Left ventricle myocardium inferior (tissue), 1 donor: ENCODE measurements around the gene C20orf144. TPM values are rescaled to one million over a fixed set of nuclear protein-coding genes. Genes with fewer than 3 reads are reported as not detected.
A peak's percentile ranks its signal among the peaks of the same experiment; 100 is the strongest.

Experiments
- DNase-seq: peaks from one replicate; pipeline ENCODE4 v3.0.0-alpha.2; 2020
- H3K27ac ChIP-seq: fragments of 200-600 bp; replicated peaks from 2 replicates; pipeline ENCODE4 v1.8.0; 2021
- H3K27me3 ChIP-seq: fragments of 200-600 bp; 2 replicates; pipeline ENCODE4 v1.8.0; 2021; ENCODE audit warnings: low read depth
- H3K36me3 ChIP-seq: fragments of 200-600 bp; 2 replicates; pipeline ENCODE4 v1.8.0; 2021
- H3K4me1 ChIP-seq: fragments of 200-600 bp; 2 replicates; pipeline ENCODE4 v1.8.0; 2021
- H3K4me3 ChIP-seq: fragments of 200-600 bp; 2 replicates; pipeline ENCODE4 v1.8.0; 2021; ENCODE audit warnings: mild to moderate bottlenecking, moderate library complexity
- H3K9me3 ChIP-seq: fragments of 200-600 bp; replicated peaks from 2 replicates; pipeline ENCODE4 v1.8.0; 2021
- CTCF ChIP-seq: fragments of 200-600 bp; IDR thresholded peaks from 2 replicates; pipeline ENCODE4 v1.8.0; 2021; ENCODE audit warnings: antibody characterized with exemption, mild to moderate bottlenecking, borderline replicate concordance
- intact Hi-C: fragments of 100-400 bp; cut with micrococcal nuclease; formaldehyde crosslinking; loops from one replicate; pipeline ENCODE4 v1.11.0; 2022
- total RNA-seq: library from RNA; stranded (reverse); fragmentation: NEBNext Ultra II Directional; extraction: Animal tissue kit (Norgen Biotek cat#: 25700); gene quantifications from one replicate; pipeline ENCODE4 v1.2.1, GENCODE V29; 2021
- donor health status: DM: no; HTN: yes; CAD: no; lungs with severe emphysema.

The C20orf144 gene
- total RNA-seq, 1 donor from 2014 or later, result not detected

GRCh38 chr20:33667676-33668465, 5.7 kb downstream of the C20orf144 start:
- no peaks in the 10 kb centered on the region for H3K27me3 ChIP-seq
- DNase-seq, result peak; percentile 76
- no peaks in the 10 kb centered on the region for H3K9me3 ChIP-seq
- H3K36me3 ChIP-seq, result peaks cover 30% of the 10 kb centered on the region
- peak; percentile 84 for TF ChIP-seq CTCF
- intact Hi-C loops, result no loop called here
- peaks cover 83% of the 10 kb centered on the region for H3K4me1 ChIP-seq
- peak overlapping the region; percentile 74 for H3K4me3 ChIP-seq
- H3K27ac ChIP-seq, result peak overlapping the region; percentile 89

- peaks cover 83% of the 10 kb centered on the region for H3K4me1 ChIP-seq
- DNase-seq, result peak; percentile 13
- H3K4me3 ChIP-seq, result no peak overlapping the region
- TF ChIP-seq CTCF, result no peak
- peak overlapping the region; percentile 89 for H3K27ac ChIP-seq
- H3K27me3 ChIP-seq, result no peaks in the 10 kb centered on the region
- no peaks in the 10 kb centered on the region for H3K9me3 ChIP-seq
- H3K36me3 ChIP-seq, result peaks cover 30% of the 10 kb centered on the region
- intact Hi-C loops, result no loop called here
These were observed 6.5 kb downstream of the C20orf144 start for GRCh38 chr20:33668466-33669155.

DNA sequence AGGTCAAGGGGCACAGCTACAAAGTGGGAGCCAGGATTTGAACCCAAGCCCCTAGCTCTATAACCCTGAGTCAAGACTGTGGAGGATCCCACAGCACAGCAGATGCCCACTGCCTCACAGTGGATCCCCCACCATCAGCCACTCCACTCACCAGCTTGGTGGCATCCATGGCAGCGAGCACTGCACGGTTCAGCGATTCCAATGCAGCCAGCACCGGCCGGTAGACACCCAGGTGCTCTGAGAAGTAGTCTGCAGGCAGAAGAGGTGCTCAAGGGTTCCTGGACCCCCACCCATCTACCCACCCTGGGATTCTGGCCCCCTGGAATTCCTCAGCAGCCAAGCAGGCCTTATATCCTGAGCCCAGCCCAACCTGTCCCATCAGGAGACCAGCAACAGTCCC, 7.1 kb downstream of the C20orf144 start:
- DNase-seq, result no peak
- H3K9me3 ChIP-seq, result no peaks in the 10 kb centered on the region
- no peaks in the 10 kb centered on the region for H3K27me3 ChIP-seq
- H3K36me3 ChIP-seq, result peaks cover 30% of the 10 kb centered on the region
- no peak overlapping the region for H3K27ac ChIP-seq
- intact Hi-C loops, result no loop called here
- H3K4me3 ChIP-seq, result no peak overlapping the region
- no peak for TF ChIP-seq CTCF
- peaks cover 81% of the 10 kb centered on the region for H3K4me1 ChIP-seq

GRCh38 chr20:33669873-33670640, 7.9 kb downstream of the C20orf144 start:
- no peak for DNase-seq
- Histone ChIP-seq H3K4me1 (peaks cover 81% of the 10 kb centered on the region), H3K27me3 (no peaks in the 10 kb centered on the region), H3K27ac (peak overlapping the region; percentile 8), H3K4me3 (no peak overlapping the region), H3K9me3 (no peaks in the 10 kb centered on the region), H3K36me3 (peaks cover 30% of the 10 kb centered on the region)
- no peak for TF ChIP-seq CTCF
- intact Hi-C loops, result no loop called here

GRCh38 chr20:33670715-33671499, 8.8 kb downstream of the C20orf144 start:
- Histone ChIP-seq H3K9me3 (no peaks in the 10 kb centered on the region), H3K36me3 (peaks cover 30% of the 10 kb centered on the region), H3K27me3 (no peaks in the 10 kb centered on the region), H3K4me3 (no peak overlapping the region), H3K4me1 (peaks cover 89% of the 10 kb centered on the region), H3K27ac (no peak overlapping the region)
- intact Hi-C loops, result no loop called here
- no peak for TF ChIP-seq CTCF
- no peak for DNase-seq
